Immature natural killer cell (primary cell): ENCODE data around the gene RASGRF1. TPM values are rescaled to one million over a fixed set of nuclear protein-coding genes. Genes with fewer than 3 reads are reported as not detected.
"Not testable (repeated sequence)": the region's sequence is repeated elsewhere in the genome, so short reads cannot be mapped to it uniquely, and the experiment has no call there.

Experiments
- DNase-seq, 3 donors: peaks; one replicate each; pipeline ENCODE4 v3.0.0; 2022; ENCODE audit warnings: mixed read lengths in 1 of 3
- H3K27ac Mint-ChIP-seq, 6 donors: one replicate each; pipeline ENCODE4 v1.8.0; 2020; ENCODE audit warnings: mixed read lengths in 6 of 6, mild to moderate bottlenecking in 5 of 6, inconsistent platforms in 4 of 6, moderate library complexity in 3 of 6
- H3K27me3 Mint-ChIP-seq, 3 donors: one replicate each; pipeline ENCODE4 v1.8.0; 2020 to 2021; ENCODE audit warnings: low read depth in 3 of 3, mild to moderate bottlenecking in 3 of 3, mixed read lengths in 3 of 3, moderate library complexity in 3 of 3, inconsistent platforms in 1 of 3
- H3K36me3 Mint-ChIP-seq, 3 donors: one replicate each; pipeline ENCODE4 v1.8.0; 2020; ENCODE audit warnings: mixed read lengths in 3 of 3, inconsistent platforms in 2 of 3, mild to moderate bottlenecking in 2 of 3
- H3K4me1 Mint-ChIP-seq, 2 donors: one replicate each; pipeline ENCODE4 v1.8.0; 2020; ENCODE audit warnings: inconsistent platforms in 2 of 2, mild to moderate bottlenecking in 2 of 2, mixed read lengths in 2 of 2, moderate library complexity in 1 of 2
- H3K4me3 Mint-ChIP-seq, 5 donors: one replicate each; pipeline ENCODE4 v1.8.0; 2020; ENCODE audit warnings: mild to moderate bottlenecking in 5 of 5, mixed read lengths in 5 of 5, inconsistent platforms in 3 of 5, moderate library complexity in 3 of 5
- H3K9me3 Mint-ChIP-seq, 6 donors: one replicate each; pipeline ENCODE4 v1.8.0; 2020; ENCODE audit warnings: mild to moderate bottlenecking in 6 of 6, mixed read lengths in 6 of 6, inconsistent platforms in 4 of 6, moderate library complexity in 3 of 6
- polyA plus RNA-seq, 3 donors: library from polyadenylated mRNA; unstranded; fragments of 300-500 nt; fragmentation: Illumina TruSeq; gene quantifications; one replicate each; pipeline ENCODE4 v1.2.3, GENCODE V29; 2021

RASGRF1 gene
- polyA plus RNA-seq, 3 donors from 2014 or later: not detected

- Mint-ChIP-seq H3K27ac (no peak overlapping the region), H3K4me3 (no peak overlapping the region), H3K4me1 (no peaks in the 10 kb centered on the region), H3K36me3 (no peaks in the 10 kb centered on the region), H3K27me3 (peaks cover 0 to 9% (median 6%) of the 10 kb centered on the region in 3 donors), H3K9me3 (no peaks in the 10 kb centered on the region)
- no peak for DNase-seq
Observed at GRCh38 chr15:79031821-79032220, 58.8 kb downstream of the RASGRF1 start.

GRCh38 chr15:79031201-79031600 lies 59.4 kb downstream of the RASGRF1 start:
- no peaks in the 10 kb centered on the region for H3K4me1 Mint-ChIP-seq
- H3K27me3 Mint-ChIP-seq: peaks cover 0 to 6% (median 4%) of the 10 kb centered on the region in 3 donors
- no peaks in the 10 kb centered on the region for H3K36me3 Mint-ChIP-seq
- H3K27ac Mint-ChIP-seq: no peak overlapping the region
- no peak overlapping the region for H3K4me3 Mint-ChIP-seq
- H3K9me3 Mint-ChIP-seq: no peaks in the 10 kb centered on the region
- DNase-seq: no peak

GRCh38 chr15:79030470-79030869 lies 60.1 kb downstream of the RASGRF1 start:
- Mint-ChIP-seq H3K27me3 (peaks cover 0 to 4% (median 4%) of the 10 kb centered on the region in 3 donors), H3K9me3 (no peaks in the 10 kb centered on the region), H3K4me3 (no peak overlapping the region), H3K27ac (peak overlapping the region in 1 of 6 donors; percentile 3), H3K36me3 (no peaks in the 10 kb centered on the region), H3K4me1 (no peaks in the 10 kb centered on the region)
- DNase-seq: no peak

GRCh38 chr15:79028411-79028964 lies 62.1 kb downstream of the RASGRF1 start:
- no peak for DNase-seq
- Mint-ChIP-seq H3K4me1 (no peaks in the 10 kb centered on the region), H3K4me3 (no peak overlapping the region), H3K9me3 (no peaks in the 10 kb centered on the region), H3K36me3 (no peaks in the 10 kb centered on the region), H3K27me3 (peaks cover 0 to 6% (median 4%) of the 10 kb centered on the region in 3 donors), H3K27ac (no peak overlapping the region)

- no peak overlapping the region for H3K27ac Mint-ChIP-seq
- peaks cover 0 to 6% (median 4%) of the 10 kb centered on the region in 3 donors for H3K27me3 Mint-ChIP-seq
- no peaks in the 10 kb centered on the region for H3K4me1 Mint-ChIP-seq
- no peak overlapping the region for H3K4me3 Mint-ChIP-seq
- H3K36me3 Mint-ChIP-seq: no peaks in the 10 kb centered on the region
- no peaks in the 10 kb centered on the region for H3K9me3 Mint-ChIP-seq
- DNase-seq: no peak
Observed at GRCh38 chr15:79027532-79028410, 62.8 kb downstream of the RASGRF1 start.

- no peaks in the 10 kb centered on the region for H3K36me3 Mint-ChIP-seq
- H3K4me3 Mint-ChIP-seq: no peak overlapping the region
- H3K27me3 Mint-ChIP-seq: peaks cover 0 to 6% (median 4%) of the 10 kb centered on the region in 3 donors
- DNase-seq: no peak
- H3K27ac Mint-ChIP-seq: no peak overlapping the region
- no peaks in the 10 kb centered on the region for H3K4me1 Mint-ChIP-seq
- H3K9me3 Mint-ChIP-seq: no peaks in the 10 kb centered on the region
Observed at GRCh38 chr15:79025802-79026201, 64.8 kb downstream of the RASGRF1 start.

- no peak for DNase-seq
- no peaks in the 10 kb centered on the region for H3K9me3 Mint-ChIP-seq
- no peak overlapping the region for H3K4me3 Mint-ChIP-seq
- peaks cover 0 to 6% (median 2%) of the 10 kb centered on the region in 3 donors for H3K27me3 Mint-ChIP-seq
- no peaks in the 10 kb centered on the region for H3K36me3 Mint-ChIP-seq
- no peak overlapping the region for H3K27ac Mint-ChIP-seq
- no peaks in the 10 kb centered on the region for H3K4me1 Mint-ChIP-seq
Observed at GRCh38 chr15:79025201-79025600, 65.4 kb downstream of the RASGRF1 start.

- not testable (repeated sequence) for DNase-seq, H3K4me1 Mint-ChIP-seq, H3K4me3 Mint-ChIP-seq, H3K36me3 Mint-ChIP-seq, H3K9me3 Mint-ChIP-seq, H3K27me3 Mint-ChIP-seq, H3K27ac Mint-ChIP-seq
Observed at GRCh38 chr15:79024493-79024892, 66.1 kb downstream of the RASGRF1 start.

- no peak for DNase-seq
- Mint-ChIP-seq H3K27ac (no peak overlapping the region), H3K4me1 (no peaks in the 10 kb centered on the region), H3K36me3 (no peaks in the 10 kb centered on the region), H3K9me3 (no peaks in the 10 kb centered on the region), H3K27me3 (peaks cover 0 to 6% (median 1%) of the 10 kb centered on the region in 3 donors), H3K4me3 (no peak overlapping the region)
Observed at GRCh38 chr15:79023918-79024317, 66.7 kb downstream of the RASGRF1 start.

- no peak for DNase-seq
- H3K27me3 Mint-ChIP-seq: peaks cover 0 to 8% (median 1%) of the 10 kb centered on the region in 3 donors
- H3K9me3 Mint-ChIP-seq: no peaks in the 10 kb centered on the region
- no peak overlapping the region for H3K27ac Mint-ChIP-seq
- H3K4me1 Mint-ChIP-seq: no peaks in the 10 kb centered on the region
- H3K36me3 Mint-ChIP-seq: no peaks in the 10 kb centered on the region
- no peak overlapping the region for H3K4me3 Mint-ChIP-seq
Observed at GRCh38 chr15:79023546-79023890, 67.1 kb downstream of the RASGRF1 start.

GRCh38 chr15:79018960-79019359 lies 71.6 kb downstream of the RASGRF1 start:
- Mint-ChIP-seq H3K27ac (no peak overlapping the region), H3K4me3 (no peak overlapping the region), H3K9me3 (no peaks in the 10 kb centered on the region), H3K4me1 (no peaks in the 10 kb centered on the region), H3K27me3 (peaks cover 0 to 2% (median 1%) of the 10 kb centered on the region in 3 donors), H3K36me3 (no peaks in the 10 kb centered on the region)
- DNase-seq: no peak

GRCh38 chr15:79017953-79018352 lies 72.6 kb downstream of the RASGRF1 start:
- Mint-ChIP-seq H3K9me3 (no peaks in the 10 kb centered on the region), H3K27me3 (peaks cover 0 to 2% (median 1%) of the 10 kb centered on the region in 3 donors), H3K36me3 (no peaks in the 10 kb centered on the region), H3K27ac (no peak overlapping the region), H3K4me3 (no peak overlapping the region), H3K4me1 (no peaks in the 10 kb centered on the region)
- no peak for DNase-seq

GRCh38 chr15:79016527-79017170 lies 73.9 kb downstream of the RASGRF1 start:
- Mint-ChIP-seq H3K4me3 (no peak overlapping the region), H3K9me3 (no peaks in the 10 kb centered on the region), H3K36me3 (no peaks in the 10 kb centered on the region), H3K27ac (no peak overlapping the region), H3K27me3 (peaks cover 0 to 2% (median 1%) of the 10 kb centered on the region in 3 donors), H3K4me1 (no peaks in the 10 kb centered on the region)
- no peak for DNase-seq

- no peak for DNase-seq
- Mint-ChIP-seq H3K4me1 (no peaks in the 10 kb centered on the region), H3K27ac (no peak overlapping the region), H3K27me3 (peaks cover 0 to 4% (median 2%) of the 10 kb centered on the region in 3 donors), H3K9me3 (no peaks in the 10 kb centered on the region), H3K4me3 (no peak overlapping the region), H3K36me3 (no peaks in the 10 kb centered on the region)
Observed at GRCh38 chr15:79015416-79015815, 75.2 kb downstream of the RASGRF1 start.
